D721Med (cell line): ENCODE data around the gene ARPC5.
"Not testable (repeated sequence)": the region's sequence is repeated elsewhere in the genome, so short reads cannot be mapped to it uniquely, and the experiment has no call there.

Experiments
- DNase-seq: peaks from one replicate; pipeline ENCODE4 v3.0.0; 2011; ENCODE audit warnings: low spot score; ENCODE audit not compliant: insufficient read length
- FAIRE-seq: peaks from 2 replicates; lab custom pipeline; 2011; peaks lifted over from hg19 to GRCh38; lab: Jason Lieb, UNC
- TF ChIP-seq, protein P1 (sequence below): IDR thresholded peaks from 2 replicates; pipeline ENCODE4 v1.5.1; 2012; ENCODE audit warnings: mild to moderate bottlenecking, control low read depth; ENCODE audit not compliant: insufficient read depth; ENCODE audit errors: missing control alignments

ARPC5 gene

DNA sequence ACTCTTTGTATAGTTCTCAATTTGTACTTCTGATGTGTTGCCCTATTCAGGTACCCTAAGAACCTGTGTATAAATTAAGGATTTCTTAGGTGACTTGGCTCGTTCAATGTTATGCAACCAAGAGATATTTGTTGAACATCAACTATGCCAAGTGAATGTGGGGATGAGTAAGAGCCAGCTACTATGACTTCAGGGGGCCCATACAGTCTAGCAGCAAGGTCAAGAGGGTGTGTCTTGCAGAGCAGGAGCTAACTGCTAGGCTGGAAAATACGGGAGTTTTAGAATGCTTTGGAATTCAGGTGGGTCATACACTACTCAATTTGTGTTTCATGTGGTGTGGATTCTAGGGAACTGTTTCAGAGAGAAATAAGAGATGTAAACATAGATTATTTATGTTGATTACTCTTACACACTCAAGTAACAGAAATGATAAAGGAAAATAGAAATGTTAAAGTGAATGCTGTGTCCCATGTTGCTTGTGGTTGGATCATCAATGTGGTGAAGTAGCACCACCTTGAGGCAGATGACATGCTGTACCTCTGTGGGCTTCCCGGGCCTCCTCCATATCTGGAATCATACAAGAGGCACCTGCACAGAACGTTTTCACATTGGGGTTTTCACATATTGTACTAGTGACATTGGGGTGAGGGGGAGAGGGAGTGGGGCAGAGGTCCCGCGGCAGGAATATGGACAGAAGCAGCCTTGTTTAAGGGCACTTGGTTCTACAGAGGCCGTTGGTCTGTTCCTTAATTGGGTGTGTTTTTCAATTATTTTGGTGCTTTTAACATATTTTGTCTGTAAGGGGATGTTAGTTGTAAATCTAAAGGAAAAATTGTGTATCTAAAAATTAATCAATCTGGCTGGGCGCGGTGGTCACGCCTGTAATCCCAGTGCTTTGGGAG is 12.4 kb downstream of the ARPC5 start:
- TF ChIP-seq, protein P1, sequence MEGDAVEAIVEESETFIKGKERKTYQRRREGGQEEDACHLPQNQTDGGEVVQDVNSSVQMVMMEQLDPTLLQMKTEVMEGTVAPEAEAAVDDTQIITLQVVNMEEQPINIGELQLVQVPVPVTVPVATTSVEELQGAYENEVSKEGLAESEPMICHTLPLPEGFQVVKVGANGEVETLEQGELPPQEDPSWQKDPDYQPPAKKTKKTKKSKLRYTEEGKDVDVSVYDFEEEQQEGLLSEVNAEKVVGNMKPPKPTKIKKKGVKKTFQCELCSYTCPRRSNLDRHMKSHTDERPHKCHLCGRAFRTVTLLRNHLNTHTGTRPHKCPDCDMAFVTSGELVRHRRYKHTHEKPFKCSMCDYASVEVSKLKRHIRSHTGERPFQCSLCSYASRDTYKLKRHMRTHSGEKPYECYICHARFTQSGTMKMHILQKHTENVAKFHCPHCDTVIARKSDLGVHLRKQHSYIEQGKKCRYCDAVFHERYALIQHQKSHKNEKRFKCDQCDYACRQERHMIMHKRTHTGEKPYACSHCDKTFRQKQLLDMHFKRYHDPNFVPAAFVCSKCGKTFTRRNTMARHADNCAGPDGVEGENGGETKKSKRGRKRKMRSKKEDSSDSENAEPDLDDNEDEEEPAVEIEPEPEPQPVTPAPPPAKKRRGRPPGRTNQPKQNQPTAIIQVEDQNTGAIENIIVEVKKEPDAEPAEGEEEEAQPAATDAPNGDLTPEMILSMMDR: peak; percentile 92
- DNase-seq: peak; percentile 29
- FAIRE-seq: peak; percentile 97

DNA sequence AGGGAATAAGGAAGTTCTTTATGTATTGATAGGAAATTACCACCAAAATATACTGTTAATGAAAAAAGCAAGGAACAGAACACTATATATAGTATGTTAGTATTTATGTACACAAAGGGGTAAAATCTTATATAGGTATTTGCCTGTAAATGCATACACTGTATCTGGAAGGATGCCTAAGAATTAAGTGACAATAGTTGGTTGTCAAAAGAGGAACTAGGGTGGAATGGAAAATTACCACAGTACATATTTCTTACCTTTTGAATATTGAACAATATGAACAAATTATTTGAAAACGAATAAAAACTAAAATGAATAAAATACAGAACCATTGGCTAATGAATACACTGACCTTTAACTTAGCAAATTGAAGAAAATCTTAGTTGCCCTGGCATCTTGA is 13.6 kb downstream of the ARPC5 start:
- DNase-seq (no peak), FAIRE-seq (no peak)
- TF ChIP-seq, protein P1: no peak

DNA sequence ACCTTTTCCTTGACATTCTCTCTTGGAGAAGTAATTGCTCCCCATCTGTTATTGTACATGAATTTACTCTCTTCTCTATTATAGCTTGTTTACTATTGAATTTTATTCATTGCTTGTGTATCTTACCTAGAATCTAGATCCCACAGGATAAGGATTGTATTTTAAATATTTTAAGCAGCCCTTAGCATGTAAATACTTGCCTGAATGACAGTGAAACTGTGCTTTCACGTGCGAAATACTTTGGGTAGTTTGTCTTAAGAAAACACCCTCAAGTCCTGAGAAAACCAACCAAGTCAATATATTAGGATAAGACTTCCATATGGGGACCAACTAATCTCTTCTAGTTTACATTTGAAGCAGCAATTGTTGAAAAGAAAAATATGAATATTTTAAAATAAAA is 15.3 kb downstream of the ARPC5 start:
- no peak for FAIRE-seq
- DNase-seq: no peak
- TF ChIP-seq, protein P1: no peak

DNA sequence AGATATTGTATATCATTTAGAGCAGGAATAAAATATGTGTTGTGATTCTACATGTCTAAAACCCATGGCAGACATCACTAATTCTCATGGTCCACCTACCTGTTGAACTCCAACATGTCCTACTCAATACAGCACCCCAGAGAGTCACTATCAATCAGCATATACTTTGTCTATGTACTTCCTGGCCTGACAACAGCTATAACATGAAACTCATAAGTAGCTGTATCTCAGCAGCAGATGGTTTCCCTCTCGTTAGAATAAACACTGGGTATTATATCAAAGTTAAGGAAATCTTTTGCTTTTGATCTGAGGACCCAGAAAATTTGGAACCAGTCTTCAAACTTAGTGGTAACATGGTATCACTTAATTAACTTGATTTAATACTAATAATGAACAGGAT is 15.8 kb downstream of the ARPC5 start:
- DNase-seq (no peak), FAIRE-seq (no peak)
- TF ChIP-seq, protein P1: no peak

DNA sequence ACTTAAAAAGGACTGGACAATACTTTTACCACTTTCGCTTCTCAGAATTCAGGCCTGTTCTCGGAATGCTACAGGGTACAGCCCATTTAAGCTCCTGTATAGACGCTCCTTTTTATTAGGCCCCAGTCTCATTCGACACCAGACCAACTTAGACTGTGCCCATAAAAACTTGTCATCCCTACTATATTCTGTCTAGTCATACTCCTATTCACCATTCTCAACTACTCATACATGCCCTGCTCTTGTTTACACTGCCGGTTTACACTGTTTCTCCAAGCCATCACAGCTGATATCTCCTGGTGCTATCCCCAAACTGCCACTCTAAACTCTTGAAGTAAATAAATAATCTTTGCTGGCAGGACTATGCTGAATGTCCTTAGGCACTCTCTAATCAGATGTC is 17.4 kb downstream of the ARPC5 start:
- FAIRE-seq, DNase-seq: not testable (repeated sequence)

DNA sequence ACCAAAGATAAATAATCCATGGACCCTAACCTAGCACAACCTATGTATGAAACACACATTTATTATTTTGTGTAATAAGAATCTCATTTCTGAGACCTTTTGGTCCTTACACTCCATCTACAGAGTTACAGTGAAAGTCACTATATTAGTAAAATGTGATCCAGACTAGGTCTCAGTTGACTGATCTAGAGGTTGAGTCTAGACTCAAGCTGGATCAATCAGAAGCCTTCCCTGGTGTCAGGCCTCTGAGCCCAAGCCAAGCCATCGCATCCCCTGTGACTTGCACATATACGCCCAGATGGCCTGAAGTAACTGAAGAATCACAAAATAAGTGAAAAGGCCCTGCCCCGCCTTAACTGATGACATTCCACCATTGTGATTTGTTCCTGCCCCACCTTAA is 22.6 kb downstream of the ARPC5 start:
- not testable (repeated sequence) for FAIRE-seq, DNase-seq

DNA sequence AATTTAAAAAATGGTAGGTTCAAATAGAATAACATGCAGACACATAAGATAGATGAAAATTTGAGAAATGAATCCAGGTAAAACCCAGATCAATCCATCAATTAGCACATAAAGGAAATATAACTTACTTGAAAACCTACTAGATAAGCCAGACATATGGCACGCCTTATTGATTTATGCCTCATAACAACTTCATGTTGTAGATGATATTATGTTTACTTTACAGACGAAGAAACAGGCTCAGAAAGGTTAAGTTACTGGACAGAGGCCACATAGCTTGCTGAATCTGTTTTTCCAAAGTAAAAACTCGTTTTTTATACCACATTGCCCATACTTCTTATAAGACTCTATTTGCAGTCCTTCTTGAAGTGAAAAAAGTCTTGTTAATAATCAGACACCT is 23.2 kb downstream of the ARPC5 start:
- TF ChIP-seq, protein P1: no peak
- DNase-seq (no peak), FAIRE-seq (no peak)

DNA sequence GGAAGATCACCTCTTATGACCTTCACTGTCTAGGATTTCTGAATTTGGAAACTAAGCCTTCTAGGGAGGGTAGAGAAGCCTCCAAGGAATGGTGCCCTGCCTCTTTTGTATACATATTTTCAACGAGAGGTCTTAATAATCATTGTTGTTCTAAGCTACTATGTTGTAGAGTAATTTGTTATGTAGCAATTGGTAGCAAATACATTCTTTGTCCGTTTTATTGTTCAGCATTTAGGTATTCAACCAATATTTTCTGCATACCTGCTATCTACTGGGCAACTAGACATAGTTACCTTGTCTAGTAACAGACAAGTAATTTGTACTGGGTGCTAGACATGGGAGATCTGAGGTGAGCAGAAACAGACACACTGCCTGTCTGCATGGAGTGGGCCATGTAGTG is 24.6 kb downstream of the ARPC5 start:
- DNase-seq: no peak
- TF ChIP-seq, protein P1: no peak
- FAIRE-seq: no peak
